ENCODE results near the gene TDP1.

DNA sequence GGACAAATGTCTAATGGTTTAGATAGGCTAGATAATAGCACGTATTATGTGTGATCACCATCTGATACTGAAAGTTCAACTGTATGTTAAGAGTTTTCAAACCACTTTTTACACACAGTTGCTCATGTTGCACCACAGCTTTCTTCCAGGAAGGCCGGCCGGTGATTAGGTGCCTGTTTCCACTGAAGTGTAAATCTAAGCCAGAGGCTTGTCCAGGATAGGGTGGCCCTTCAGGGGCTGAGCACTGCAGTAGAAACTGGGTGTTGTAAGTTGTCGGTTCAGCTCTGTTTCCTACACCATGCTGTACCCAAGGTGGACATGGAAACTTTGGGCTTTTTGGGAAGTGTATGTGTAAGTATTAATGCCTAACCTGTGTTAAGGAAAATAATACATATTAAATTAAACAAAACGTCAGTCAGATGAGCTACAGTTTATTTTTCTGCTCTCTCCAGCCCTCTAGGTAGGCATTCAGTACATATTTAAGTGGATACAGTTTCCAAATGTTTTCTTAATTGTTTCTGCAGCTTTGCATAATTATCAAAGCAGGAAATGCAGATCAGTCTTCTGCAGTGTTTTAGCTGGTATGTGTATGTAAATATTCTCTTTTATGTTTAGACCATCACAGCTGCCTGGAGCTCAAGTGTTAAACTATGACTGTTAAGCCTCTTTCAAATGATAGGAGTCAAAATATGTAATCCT is 30.9 kb downstream of the TDP1 start:
- TF ChIP-seq, protein P1, sequence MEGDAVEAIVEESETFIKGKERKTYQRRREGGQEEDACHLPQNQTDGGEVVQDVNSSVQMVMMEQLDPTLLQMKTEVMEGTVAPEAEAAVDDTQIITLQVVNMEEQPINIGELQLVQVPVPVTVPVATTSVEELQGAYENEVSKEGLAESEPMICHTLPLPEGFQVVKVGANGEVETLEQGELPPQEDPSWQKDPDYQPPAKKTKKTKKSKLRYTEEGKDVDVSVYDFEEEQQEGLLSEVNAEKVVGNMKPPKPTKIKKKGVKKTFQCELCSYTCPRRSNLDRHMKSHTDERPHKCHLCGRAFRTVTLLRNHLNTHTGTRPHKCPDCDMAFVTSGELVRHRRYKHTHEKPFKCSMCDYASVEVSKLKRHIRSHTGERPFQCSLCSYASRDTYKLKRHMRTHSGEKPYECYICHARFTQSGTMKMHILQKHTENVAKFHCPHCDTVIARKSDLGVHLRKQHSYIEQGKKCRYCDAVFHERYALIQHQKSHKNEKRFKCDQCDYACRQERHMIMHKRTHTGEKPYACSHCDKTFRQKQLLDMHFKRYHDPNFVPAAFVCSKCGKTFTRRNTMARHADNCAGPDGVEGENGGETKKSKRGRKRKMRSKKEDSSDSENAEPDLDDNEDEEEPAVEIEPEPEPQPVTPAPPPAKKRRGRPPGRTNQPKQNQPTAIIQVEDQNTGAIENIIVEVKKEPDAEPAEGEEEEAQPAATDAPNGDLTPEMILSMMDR (IDR thresholded peaks at IDR 0.05): no peak
- TF ChIP-seq POLR2A (IDR thresholded peaks at IDR 0.05) (no peak), POLR2AphosphoS5 (IDR thresholded peaks at IDR 0.05) (no peak)

All from prostate gland (tissue), 2 donors.